SK-N-SH (cell line): ENCODE data around the gene UGGT2.

Experiments
- CTCF ChIP-seq: fragments of 200-600 bp; sonication (generic); IDR thresholded peaks from 2 replicates; pipeline ENCODE4 v1.6.1; 2017; ENCODE audit warnings: antibody characterized with exemption, mild to moderate bottlenecking, moderate library complexity
- EP300 ChIP-seq, 2 experiments: IDR thresholded peaks; 2 replicates each; pipeline versions ENCODE4 v1.4.0 to v1.6.1; 2012; ENCODE audit warnings: borderline replicate concordance in 1 of 2, low read depth in 1 of 2, low read length in 1 of 2
- EZH2phosphoT487 ChIP-seq: fragments of 200-600 bp; sonication (generic); IDR thresholded peaks from 2 replicates; pipeline ENCODE4 v1.6.1; 2017; ENCODE audit warnings: low read depth, mixed run types, mild to moderate bottlenecking, antibody characterized with exemption, moderate library complexity, borderline replicate concordance
- FOXM1 ChIP-seq: IDR thresholded peaks from 2 replicates; pipeline ENCODE4 v1.4.0; 2012; ENCODE audit warnings: low read depth, mild to moderate bottlenecking
- MAX ChIP-seq: IDR thresholded peaks from 2 replicates; pipeline ENCODE4 v1.4.0; 2012; ENCODE audit warnings: low read depth
- MXI1 ChIP-seq: IDR thresholded peaks from 2 replicates; pipeline ENCODE4 v1.6.1; 2012; ENCODE audit warnings: mild to moderate bottlenecking, low read depth, low read length, improper control_type of control experiment
- POLR2AphosphoS5 ChIP-seq: IDR thresholded peaks from 2 replicates; pipeline ENCODE4 v1.6.1; 2012; ENCODE audit warnings: low read depth, low read length
- REST ChIP-seq: IDR thresholded peaks from 2 replicates; pipeline ENCODE4 v1.6.1; 2012; ENCODE audit warnings: mild to moderate bottlenecking, low read depth, low read length, moderate library complexity
- RFX5 ChIP-seq: IDR thresholded peaks from 2 replicates; pipeline ENCODE4 v1.6.1; 2012; ENCODE audit warnings: mild to moderate bottlenecking, improper control_type of control experiment, low read length
- SMC3 ChIP-seq: IDR thresholded peaks from 2 replicates; pipeline ENCODE4 v1.6.1; 2012; ENCODE audit warnings: low read depth, low read length, improper control_type of control experiment
- TAF1 ChIP-seq: IDR thresholded peaks from 2 replicates; pipeline ENCODE4 v1.6.1; 2012; ENCODE audit warnings: low read depth, mild to moderate bottlenecking, low read length, moderate library complexity, borderline replicate concordance
- TCF12 ChIP-seq: IDR thresholded peaks from 2 replicates; pipeline ENCODE4 v1.4.0; 2012
- USF1 ChIP-seq: IDR thresholded peaks from 2 replicates; pipeline ENCODE4 v1.4.0; 2012; ENCODE audit warnings: low read depth, borderline replicate concordance
- USF2 ChIP-seq: fragments of 150-350 bp; IDR thresholded peaks from 2 replicates; pipeline ENCODE4 v1.6.1; 2017; ENCODE audit warnings: antibody characterized with exemption, low read length, low read depth, borderline replicate concordance

GRCh38 chr13:95781016-95781415, 272.2 kb downstream of the UGGT2 start:
- TF ChIP-seq EP300 (IDR thresholded peaks at IDR 0.05; ENCODE audit: borderline replicate concordance in 1 of 2, low read depth in 1 of 2, low read length in 1 of 2) (no peak), CTCF (no peak), SMC3 (no peak), REST (no peak), POLR2AphosphoS5 (no peak), MAX (no peak), FOXM1 (no peak), USF1 (no peak), TCF12 (no peak), TAF1 (no peak), USF2 (no peak), EZH2phosphoT487 (no peak), MXI1 (no peak), RFX5 (no peak)
